Smooth muscle cell (in vitro differentiated cells): ENCODE results near the gene SCO1. TPM values are rescaled to one million over a fixed set of nuclear protein-coding genes. Genes with fewer than 3 reads are reported as not detected.

Experiments
- DNase-seq: peaks from one replicate; lab custom pipeline; 2025; ENCODE audit not compliant: unreplicated experiment; lab: John Stamatoyannopoulos, UW
- H2AFZ ChIP-seq: fragments of 200-600 bp; sonication (generic); 2 replicates; pipeline ENCODE4 v1.6.0; 2016; ENCODE audit warnings: antibody characterized with exemption, low read depth, mild to moderate bottlenecking
- H3F3A ChIP-seq: fragments of 200-600 bp; sonication (generic); 2 replicates; pipeline ENCODE4 v1.6.0; 2017; ENCODE audit warnings: antibody characterized with exemption, low read depth
- H3K27ac ChIP-seq: fragments of 200-600 bp; sonication (generic); 2 replicates; pipeline ENCODE4 v1.5.1; 2016; ENCODE audit warnings: low read depth, mild to moderate bottlenecking
- H3K27me3 ChIP-seq: fragments of 200-600 bp; sonication (generic); 2 replicates; pipeline ENCODE4 v1.6.1; 2016; ENCODE audit warnings: low read depth, mild to moderate bottlenecking
- H3K36me3 ChIP-seq: fragments of 200-600 bp; sonication (generic); 2 replicates; pipeline ENCODE4 v1.5.1; 2016; ENCODE audit warnings: low read depth
- H3K4me1 ChIP-seq: fragments of 200-600 bp; sonication (generic); 2 replicates; pipeline ENCODE4 v1.5.1; 2016; ENCODE audit warnings: low read depth
- H3K4me2 ChIP-seq: fragments of 200-600 bp; sonication (generic); 2 replicates; pipeline ENCODE4 v1.6.0; 2016; ENCODE audit warnings: mild to moderate bottlenecking
- H3K4me3 ChIP-seq: fragments of 200-600 bp; sonication (generic); 2 replicates; pipeline ENCODE4 v1.5.1; 2016; ENCODE audit warnings: mild to moderate bottlenecking
- H3K79me2 ChIP-seq: fragments of 200-600 bp; sonication (generic); 2 replicates; pipeline ENCODE4 v1.6.0; 2016; ENCODE audit warnings: low read depth, mild to moderate bottlenecking
- H3K9ac ChIP-seq: fragments of 200-600 bp; sonication (generic); 2 replicates; pipeline ENCODE4 v1.6.0; 2016; ENCODE audit warnings: low read depth
- H3K9me3 ChIP-seq: fragments of 200-600 bp; sonication (generic); replicated peaks from 2 replicates; pipeline ENCODE4 v1.5.1; 2016; ENCODE audit warnings: low read depth
- H4K20me1 ChIP-seq: fragments of 200-600 bp; sonication (generic); 2 replicates; pipeline ENCODE4 v1.6.0; 2016; ENCODE audit warnings: low read depth
- CTCF ChIP-seq: fragments of 200-600 bp; sonication (generic); IDR thresholded peaks from 2 replicates; pipeline ENCODE4 v1.5.1; 2017; ENCODE audit warnings: borderline replicate concordance, mild to moderate bottlenecking, antibody characterized with exemption; ENCODE audit not compliant: insufficient read depth, poor library complexity, severe bottlenecking
- WGBS: methylation state at CpG from one replicate; pipeline ENCODE4 v1.1.7; 2016; ENCODE audit warnings: low lambda C conversion rate; 5-methylcytosine and 5-hydroxymethylcytosine counted together
- polyA plus RNA-seq: library from polyadenylated mRNA; unstranded; fragments of >200 nt; fragmentation: Nextera tagmentation; extraction: Ambion mirVana; gene quantifications from 2 replicates; pipeline ENCODE4 v1.2.1, GENCODE V29; 2016
- total RNA-seq: library from RNA; depleted of rRNA; stranded (reverse); fragments of >200 nt; gene quantifications from 2 replicates; pipeline ENCODE4 v1.2.3, GENCODE V29; 2014

The SCO1 gene
- total and polyA plus RNA-seq, 2 experiments from 2014 or later, result 25.9 to 28.3 TPM

GRCh38 chr17:10648956-10649355 lies 48.4 kb downstream of the SCO1 start:
- no peaks in the 10 kb centered on the region for H3K36me3 ChIP-seq
- H3K27ac ChIP-seq, result no peak overlapping the region
- no peak overlapping the region for H3K9ac ChIP-seq
- TF ChIP-seq CTCF, result no peak
- H3F3A ChIP-seq, result no peaks in the 10 kb centered on the region
- no peaks in the 10 kb centered on the region for H3K27me3 ChIP-seq
- no peak overlapping the region for H3K4me3 ChIP-seq
- no peaks in the 10 kb centered on the region for H4K20me1 ChIP-seq
- H3K4me2 ChIP-seq, result no peak overlapping the region
- no peak overlapping the region for H2AFZ ChIP-seq
- WGBS, result 64% methylated on average over 3 of the region's 3 CpGs
- no peaks in the 10 kb centered on the region for H3K79me2 ChIP-seq
- DNase-seq, result no peak
- H3K9me3 ChIP-seq, result no peaks in the 10 kb centered on the region
- no peaks in the 10 kb centered on the region for H3K4me1 ChIP-seq

GRCh38 chr17:10648381-10648780 lies 49.0 kb downstream of the SCO1 start:
- no peaks in the 10 kb centered on the region for H3F3A ChIP-seq

GRCh38 chr17:10646392-10646990 lies 50.8 kb downstream of the SCO1 start:
- H2AFZ ChIP-seq, result no peak overlapping the region
- H3K79me2 ChIP-seq, result no peaks in the 10 kb centered on the region
- H3K27me3 ChIP-seq, result no peaks in the 10 kb centered on the region
- no peaks in the 10 kb centered on the region for H3K36me3 ChIP-seq
- H4K20me1 ChIP-seq, result no peaks in the 10 kb centered on the region
- no peaks in the 10 kb centered on the region for H3K9me3 ChIP-seq
- H3K27ac ChIP-seq, result no peak overlapping the region
- H3K9ac ChIP-seq, result no peak overlapping the region
- no peaks in the 10 kb centered on the region for H3F3A ChIP-seq
- H3K4me3 ChIP-seq, result no peak overlapping the region
- WGBS, result 49% methylated on average over 8 of the region's 8 CpGs
- peak; percentile 87 for TF ChIP-seq CTCF
- H3K4me1 ChIP-seq, result no peaks in the 10 kb centered on the region
- DNase-seq, result peak; percentile 27
- H3K4me2 ChIP-seq, result no peak overlapping the region

More at GRCh38 chr17:10648381-10648780, 49.0 kb downstream of the SCO1 start:
- Histone ChIP-seq H3K79me2 (no peaks in the 10 kb centered on the region), H3K9ac (no peak overlapping the region), H3K36me3 (no peaks in the 10 kb centered on the region), H3K27ac (no peak overlapping the region), H3K4me2 (no peak overlapping the region), H2AFZ (no peak overlapping the region), H3K4me1 (no peaks in the 10 kb centered on the region), H4K20me1 (no peaks in the 10 kb centered on the region), H3K4me3 (no peak overlapping the region), H3K9me3 (no peaks in the 10 kb centered on the region), H3K27me3 (no peaks in the 10 kb centered on the region)
- TF ChIP-seq CTCF, result no peak
- 89% methylated on average over 5 of the region's 5 CpGs for WGBS
- DNase-seq, result no peak

GRCh38 chr17:10640475-10640874 lies 56.9 kb downstream of the SCO1 start:
- Histone ChIP-seq H3K4me1 (no peaks in the 10 kb centered on the region), H2AFZ (no peak overlapping the region), H3K79me2 (no peaks in the 10 kb centered on the region), H3K27me3 (no peaks in the 10 kb centered on the region), H4K20me1 (no peaks in the 10 kb centered on the region), H3K9me3 (no peaks in the 10 kb centered on the region), H3K36me3 (no peaks in the 10 kb centered on the region), H3K4me2 (no peak overlapping the region), H3K27ac (no peak overlapping the region), H3K4me3 (no peak overlapping the region), H3K9ac (no peak overlapping the region), H3F3A (no peaks in the 10 kb centered on the region)
- no peak for DNase-seq
- no peak for TF ChIP-seq CTCF
- 76% methylated on average over 3 of the region's 3 CpGs for WGBS
